NCI-H510A treated with DMSO at 0.1 percent for 48 hours (cell line): ENCODE measurements around the gene ATF3.
A peak's percentile ranks its signal among the peaks of the same experiment; 100 is the strongest.

Experiments
- DNase-seq: peaks from one replicate; lab custom pipeline; 2025; lab: John Stamatoyannopoulos, UW

Gene ATF3, protein sequence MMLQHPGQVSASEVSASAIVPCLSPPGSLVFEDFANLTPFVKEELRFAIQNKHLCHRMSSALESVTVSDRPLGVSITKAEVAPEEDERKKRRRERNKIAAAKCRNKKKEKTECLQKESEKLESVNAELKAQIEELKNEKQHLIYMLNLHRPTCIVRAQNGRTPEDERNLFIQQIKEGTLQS

DNA sequence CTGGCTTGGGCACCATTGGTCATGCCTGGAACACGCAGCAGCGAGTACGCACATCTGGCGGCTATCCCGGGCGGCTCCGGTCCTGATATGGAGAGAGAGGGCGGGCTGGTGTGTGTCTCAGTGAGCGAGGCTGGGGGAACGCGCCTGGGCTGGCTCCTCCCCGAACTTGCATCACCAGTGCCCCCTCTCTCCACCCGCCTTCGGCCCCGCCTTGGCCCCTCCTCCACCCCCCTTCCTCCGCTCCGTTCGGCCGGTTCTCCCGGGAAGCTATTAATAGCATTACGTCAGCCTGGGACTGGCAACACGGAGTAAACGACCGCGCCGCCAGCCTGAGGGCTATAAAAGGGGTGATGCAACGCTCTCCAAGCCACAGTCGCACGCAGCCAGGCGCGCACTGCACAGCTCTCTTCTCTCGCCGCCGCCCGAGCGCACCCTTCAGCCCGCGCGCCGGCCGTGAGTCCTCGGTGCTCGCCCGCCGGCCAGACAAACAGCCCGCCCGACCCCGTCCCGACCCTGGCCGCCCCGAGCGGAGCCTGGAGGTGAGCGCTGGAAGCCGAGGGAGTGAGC is at the start of gene ATF3:
Gene ATF3, plus strand, starts transcription at position 370 of the 567 bp plus-strand sequence. CDS start 6,261 bp downstream, outside the sequence.
- DNase-seq = peak; percentile 96

DNA sequence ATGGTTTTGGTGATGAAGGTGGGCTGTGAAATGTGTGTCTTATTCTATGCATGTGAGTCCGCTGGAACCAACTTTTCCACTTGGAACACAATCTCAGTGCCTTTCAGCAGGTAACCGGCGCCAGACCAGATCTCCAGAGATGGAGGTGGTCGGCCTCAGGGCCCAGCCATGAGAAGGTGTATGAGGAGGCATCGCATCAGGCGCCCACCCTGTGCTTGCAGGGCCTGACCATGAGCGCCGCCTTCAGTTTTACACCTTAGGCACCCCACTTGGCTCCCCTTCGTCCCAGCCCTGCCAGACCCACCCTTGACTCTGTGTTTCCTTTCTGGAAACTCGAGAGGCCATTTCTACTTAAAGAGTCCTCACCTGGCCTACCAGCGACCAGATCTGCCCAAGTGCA is 48.6 kb upstream of the ATF3 start:
- no peak for DNase-seq

DNA sequence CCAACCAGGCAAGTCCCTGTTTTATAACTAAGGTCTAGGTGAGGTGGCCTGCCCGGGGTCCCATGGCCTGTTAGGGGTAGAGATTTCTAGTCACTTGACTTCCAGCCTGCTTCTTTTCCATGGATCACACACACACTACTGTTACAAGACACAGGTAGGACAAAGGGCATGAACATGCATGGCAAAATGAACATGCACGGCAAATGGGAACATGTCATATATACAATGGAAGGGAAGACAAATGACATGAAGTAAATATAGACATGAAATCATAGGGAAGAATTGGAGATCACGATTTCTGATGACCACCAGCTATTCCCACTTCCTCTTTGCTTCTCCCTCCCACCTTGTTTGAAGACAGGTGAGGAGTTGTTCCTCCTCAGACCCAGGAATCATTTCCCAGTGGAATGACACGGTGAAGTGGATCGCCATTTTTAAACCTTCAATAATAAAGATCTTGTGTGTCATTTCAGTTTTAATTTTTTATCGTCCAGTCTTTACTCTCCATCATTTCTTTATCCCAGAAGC is 47.6 kb upstream of the ATF3 start:
- DNase-seq = no peak

DNA sequence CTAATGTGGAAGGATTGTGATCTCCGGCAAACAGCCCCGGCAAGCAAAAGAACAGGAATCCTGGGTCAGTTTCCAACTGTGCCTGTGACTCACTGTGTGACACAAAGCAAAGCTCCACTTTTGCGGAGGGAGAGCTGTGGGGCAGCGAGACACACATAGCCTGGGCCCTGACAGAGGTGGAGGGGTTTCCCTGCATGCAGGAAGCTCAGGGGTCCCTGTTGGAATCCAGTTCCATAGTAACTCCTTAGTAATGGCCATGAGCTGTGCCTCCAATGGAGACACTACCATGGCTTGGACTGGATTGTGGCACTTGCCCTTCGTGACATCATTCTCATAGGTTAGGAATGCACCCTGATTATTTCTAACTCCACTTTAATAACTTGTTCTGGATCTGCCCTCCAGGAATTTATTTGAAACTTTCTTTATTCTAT is 47.0 kb upstream of the ATF3 start:
- DNase-seq = no peak

DNA sequence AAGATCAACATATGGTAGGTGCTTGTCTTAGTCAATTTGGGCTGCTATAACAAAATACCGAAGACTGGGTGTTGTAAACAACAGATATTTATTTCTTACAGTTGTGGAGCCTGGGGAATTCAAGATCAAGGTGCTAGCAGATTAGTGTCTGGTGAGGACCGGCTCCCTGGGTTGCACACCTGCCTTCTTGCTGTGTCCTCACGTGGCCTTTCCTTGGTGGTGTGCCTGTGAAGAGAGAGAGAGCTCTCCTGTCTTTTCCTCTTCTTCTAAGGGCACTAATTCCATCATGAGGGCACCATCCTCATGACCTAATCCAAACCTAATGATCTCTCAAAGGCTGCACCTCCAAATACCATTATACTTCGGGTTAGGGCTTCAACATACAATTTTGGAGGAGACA is 45.8 kb upstream of the ATF3 start:
- no peak for DNase-seq

DNA sequence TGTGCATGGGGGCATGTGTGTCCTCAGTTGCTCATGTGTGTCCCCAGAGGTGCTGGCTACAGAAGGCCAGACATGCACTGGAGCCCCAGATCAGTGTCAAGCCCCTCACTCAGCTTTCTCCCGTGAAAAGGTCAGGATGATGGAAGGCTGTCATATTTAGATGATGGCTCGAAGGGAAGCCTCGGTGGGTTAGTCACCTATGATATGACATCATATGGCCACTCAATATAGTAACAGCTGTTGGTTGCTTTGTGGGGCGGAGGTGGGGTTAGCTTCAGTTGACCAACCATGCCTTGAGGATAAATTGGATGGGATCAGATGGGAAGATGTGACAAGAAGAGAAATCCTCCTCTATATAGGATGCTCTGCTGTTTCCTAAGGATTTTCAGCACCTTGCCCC is 43.5 kb upstream of the ATF3 start:
- DNase-seq = no peak

- DNase-seq = no peak
These were observed 42.8 kb upstream of the ATF3 start for GRCh38 chr1:212565571-212566305.

- peak; percentile 51 for DNase-seq
These were observed 41.8 kb upstream of the ATF3 start for GRCh38 chr1:212566522-212567479.

- no peak for DNase-seq
These were observed 40.9 kb upstream of the ATF3 start for GRCh38 chr1:212567638-212568037.

GRCh38 chr1:212568978-212569537 is 39.5 kb upstream of the ATF3 start:
- DNase-seq = no peak

GRCh38 chr1:212574732-212575131 is 33.8 kb upstream of the ATF3 start:
- no peak for DNase-seq

DNA sequence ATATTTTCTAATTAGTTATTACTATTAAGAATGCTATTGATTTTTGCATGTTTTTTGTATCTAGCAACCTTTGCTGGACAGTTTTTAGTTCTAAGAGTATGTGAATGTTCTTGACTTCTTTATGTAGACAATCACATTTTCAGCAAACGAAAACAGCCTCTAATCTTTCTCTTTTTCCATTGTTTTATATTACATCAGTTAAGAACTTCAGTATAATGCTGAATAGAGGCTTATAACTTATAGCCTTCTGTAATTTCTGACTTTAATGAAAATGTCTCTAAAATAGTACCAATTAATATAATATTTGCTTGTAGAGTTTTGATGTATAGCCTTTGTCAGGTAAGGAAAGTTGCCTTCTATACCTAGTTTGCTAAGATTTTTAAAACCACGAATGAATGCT is 33.2 kb upstream of the ATF3 start:
- no peak for DNase-seq

DNA sequence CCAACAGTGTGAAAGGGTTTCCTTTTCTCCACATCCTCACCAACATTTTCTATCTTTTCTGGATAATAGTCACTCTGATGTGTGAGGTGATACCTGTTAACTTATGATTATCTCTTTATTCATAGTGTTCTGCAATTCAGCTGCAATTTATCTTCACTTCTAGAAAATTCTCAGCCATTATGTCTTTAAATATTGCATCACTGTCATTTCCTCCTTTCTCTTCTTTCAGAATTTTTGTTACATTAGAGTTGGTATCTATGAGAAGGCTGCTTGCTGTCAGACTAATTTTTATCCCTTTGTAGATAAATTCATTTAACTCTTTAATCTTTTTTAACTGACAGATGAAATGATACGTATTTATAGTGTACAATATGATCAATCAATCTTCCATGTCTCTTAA is 30.5 kb upstream of the ATF3 start:
- DNase-seq = no peak

- DNase-seq = no peak
These were observed 27.5 kb upstream of the ATF3 start for GRCh38 chr1:212581034-212581433.

DNA sequence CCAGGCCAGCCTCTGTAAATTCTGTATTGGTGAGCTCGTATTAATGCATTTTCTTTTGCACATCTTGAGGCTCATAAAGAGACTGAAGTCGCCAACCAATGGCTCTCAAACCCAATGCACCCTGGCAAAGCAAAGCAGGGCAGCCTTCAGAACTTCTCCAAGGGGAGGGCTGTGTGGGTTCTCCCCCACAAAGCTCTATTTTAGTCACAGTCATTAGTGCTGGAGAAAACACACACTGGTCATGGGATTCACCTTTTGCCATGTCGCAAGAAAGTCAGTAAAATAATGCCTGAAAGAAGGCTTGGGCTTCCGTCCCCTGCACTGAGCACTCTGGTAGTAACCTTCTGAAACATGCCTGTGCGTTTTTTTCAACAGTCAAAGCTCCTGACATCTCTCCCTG is 26.3 kb upstream of the ATF3 start:
- DNase-seq = no peak

DNA sequence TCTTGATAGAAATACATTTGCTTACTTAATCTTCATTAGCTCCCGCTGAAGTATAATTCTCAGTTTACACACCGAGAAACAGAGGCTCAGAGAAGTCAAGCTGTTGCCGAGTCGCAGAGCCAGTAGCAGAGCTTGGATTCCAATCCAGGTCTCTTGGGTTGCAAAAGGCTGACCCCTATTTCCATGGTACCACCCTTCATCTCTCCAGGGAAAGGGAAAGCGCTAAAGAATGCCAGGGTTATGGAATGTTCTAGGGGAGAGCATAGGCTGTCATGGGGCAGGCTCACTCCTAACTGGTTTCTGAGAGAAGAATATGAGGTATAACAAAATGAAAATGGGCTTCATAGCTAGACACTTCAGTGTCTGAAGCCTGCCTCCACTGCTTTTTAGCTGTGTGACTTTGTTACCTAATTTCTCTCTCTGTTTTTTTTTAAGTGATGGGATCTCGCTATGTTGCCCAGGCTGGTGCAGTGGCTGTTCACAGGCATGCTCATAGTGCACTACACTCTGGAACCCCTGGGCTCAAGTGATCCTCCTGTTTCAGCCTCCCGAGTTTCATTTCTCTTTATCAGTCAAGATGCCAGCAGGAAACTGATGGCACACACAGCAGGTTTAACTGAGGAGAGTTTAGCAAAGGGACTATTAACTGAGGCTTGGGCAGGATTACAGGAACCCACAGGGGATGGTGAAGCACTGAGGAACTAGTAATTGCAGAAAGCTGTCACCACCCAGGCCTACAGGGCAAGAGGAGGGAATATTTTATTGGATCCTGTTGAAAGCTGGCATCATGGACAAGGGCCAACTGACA is 25.5 kb upstream of the ATF3 start:
- DNase-seq = no peak

GRCh38 chr1:212583643-212584042 is 24.9 kb upstream of the ATF3 start:
- no peak for DNase-seq

DNA sequence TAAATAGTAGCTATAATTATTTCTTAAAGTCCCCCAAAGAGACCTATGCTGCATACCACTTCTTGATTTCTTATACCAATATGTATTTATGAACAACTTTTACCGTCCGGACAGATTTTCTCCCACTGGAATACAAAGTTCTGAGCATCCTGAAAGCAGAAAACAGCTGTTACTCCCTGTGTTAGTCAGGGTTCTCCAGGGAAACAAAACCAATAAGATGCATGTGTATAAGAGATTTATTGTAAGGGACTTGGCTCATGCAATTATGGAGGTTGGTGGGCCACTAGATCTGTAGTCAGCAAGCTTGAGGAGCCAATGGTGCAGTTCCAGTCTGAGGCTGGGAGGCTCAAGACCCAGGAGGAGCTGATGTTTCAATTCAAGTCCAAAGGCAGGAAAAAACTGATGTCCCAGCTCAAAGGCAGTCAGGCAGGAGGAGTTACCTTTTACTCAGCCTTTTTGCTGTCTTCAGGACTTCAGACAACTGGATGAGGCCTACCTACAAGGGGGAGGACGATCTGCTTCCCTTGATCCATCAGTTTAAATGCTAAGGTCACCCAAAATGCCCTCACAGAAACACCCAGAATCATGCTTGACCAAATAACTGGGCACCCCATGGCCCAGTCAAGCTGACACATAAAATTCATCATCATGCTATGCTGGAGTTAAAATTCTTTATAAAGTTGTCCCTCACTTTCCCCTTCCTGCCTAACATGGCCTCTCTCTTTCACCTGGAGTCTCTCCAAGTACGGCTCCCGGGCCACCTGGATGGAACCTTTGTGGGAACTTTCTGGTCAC is 24.3 kb upstream of the ATF3 start:
- no peak for DNase-seq

DNA sequence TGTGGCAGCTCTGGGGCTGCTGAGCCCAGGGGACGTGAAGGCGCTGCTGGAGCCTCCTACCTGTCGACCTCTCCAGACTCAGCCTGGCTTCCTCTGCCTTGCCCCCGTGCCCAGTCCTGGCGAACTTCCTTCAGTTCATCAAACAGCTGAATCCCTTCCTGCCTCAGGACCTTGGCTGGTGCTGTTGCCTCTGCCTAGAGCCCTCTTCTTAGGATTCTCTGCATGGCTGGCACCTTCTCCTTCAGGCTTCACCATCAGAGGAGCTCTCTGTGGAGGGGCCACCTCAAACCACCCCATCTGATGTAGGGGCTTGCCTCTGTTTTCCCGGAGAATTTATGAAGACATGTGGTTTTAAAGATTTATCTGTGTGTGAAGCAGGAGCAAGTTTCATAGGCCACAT is 23.4 kb upstream of the ATF3 start:
- no peak for DNase-seq
